Kidney (tissue), 14 donors: ENCODE measurements around the gene ANKS1B. TPM values are rescaled to one million over a fixed set of nuclear protein-coding genes. Genes with fewer than 3 reads are reported as not detected.

Experiments
- DNase-seq, 5 donors: peaks; one replicate each; pipeline ENCODE4 v3.0.0-alpha.2; 2013 to 2020
- FAIRE-seq: peaks from 2 replicates; lab custom pipeline; 2012; peaks lifted over from hg19 to GRCh38; lab: Jason Lieb, UNC
- H3K27ac ChIP-seq, 2 donors: one replicate each; pipeline ENCODE4 v1.7.0; 2013; ENCODE audit warnings: low read depth in 2 of 2, low read length in 2 of 2, inconsistent platforms in 1 of 2
- H3K27me3 ChIP-seq: one replicate; pipeline ENCODE4 v1.7.1; 2013; ENCODE audit warnings: low read length, inconsistent platforms; ENCODE audit not compliant: control insufficient read depth, insufficient read depth
- H3K36me3 ChIP-seq, 3 donors: one replicate each; pipeline versions ENCODE4 v1.7.0 to v1.7.1; 2013; ENCODE audit warnings: low read length in 3 of 3, control low read depth in 1 of 3, inconsistent platforms in 1 of 3; ENCODE audit not compliant: insufficient read depth in 3 of 3, control insufficient read depth in 2 of 3
- H3K4me1 ChIP-seq, 3 donors: one replicate each; pipeline versions ENCODE4 v1.7.0 to v1.7.1; 2013; ENCODE audit warnings: low read length in 3 of 3, inconsistent platforms in 1 of 3, low read depth in 1 of 3; ENCODE audit not compliant: control insufficient read depth in 2 of 3, insufficient read depth in 2 of 3
- H3K4me3 ChIP-seq, 3 donors: one replicate each; pipeline versions ENCODE4 v1.7.0 to v1.8.1; 2013; ENCODE audit warnings: low read length in 3 of 3, control low read depth in 1 of 3, inconsistent platforms in 1 of 3
- H3K9ac ChIP-seq, 3 donors: one replicate each; pipeline versions ENCODE4 v1.7.0 to v1.7.1; 2013; ENCODE audit warnings: low read length in 3 of 3, control low read depth in 1 of 3, inconsistent platforms in 1 of 3
- H3K9me3 ChIP-seq, 3 donors: one replicate each; pipeline versions ENCODE4 v1.7.0 to v1.7.1; 2013; ENCODE audit warnings: low read length in 3 of 3, control low read depth in 1 of 3, inconsistent platforms in 1 of 3; ENCODE audit not compliant: control insufficient read depth in 2 of 3, insufficient read depth in 1 of 3
- CTCF ChIP-seq: IDR thresholded peaks from 3 replicates; pipeline ENCODE4 v1.5.1; 2012; ENCODE audit warnings: mild to moderate bottlenecking, moderate library complexity, borderline replicate concordance; ENCODE audit not compliant: insufficient read depth; ENCODE audit errors: extremely low read depth
- intact Hi-C: fragments of 100-400 bp; cut with DNase I; formaldehyde crosslinking; loops from one replicate; pipeline ENCODE4 v1.11.1; 2022
- polyA plus RNA-seq: library from polyadenylated mRNA; stranded (reverse); fragments of 350-450 nt; fragmentation: Illumina TruSeq; extraction: RNeasy Lipid Tissue Mini Kit (QIAGEN cat#74804); gene quantifications from one replicate; pipeline ENCODE4 v1.2.3, GENCODE V29; 2014; ENCODE audit warnings: low read depth, low replicate concordance; ENCODE audit not compliant: insufficient read depth
- total RNA-seq: library from RNA; stranded (reverse); fragmentation: NEBNext Ultra II Directional; extraction: Animal tissue kit (Norgen Biotek cat#: 25700); gene quantifications from one replicate; pipeline ENCODE4 v1.2.1, GENCODE V29; 2021
- donor health status: control.
- donor health status: control.
- donor health status: control.
- donor health status: control.
- donor health status: control.
- donor health status: DM: yes; HTN: yes; CAD: no.
- donor health status: Normal renal cell carcinoma (clear cell type).

ANKS1B gene
- total and polyA plus RNA-seq, 2 donors from 2014 or later, result 1.7 to 5.8 TPM

DNA sequence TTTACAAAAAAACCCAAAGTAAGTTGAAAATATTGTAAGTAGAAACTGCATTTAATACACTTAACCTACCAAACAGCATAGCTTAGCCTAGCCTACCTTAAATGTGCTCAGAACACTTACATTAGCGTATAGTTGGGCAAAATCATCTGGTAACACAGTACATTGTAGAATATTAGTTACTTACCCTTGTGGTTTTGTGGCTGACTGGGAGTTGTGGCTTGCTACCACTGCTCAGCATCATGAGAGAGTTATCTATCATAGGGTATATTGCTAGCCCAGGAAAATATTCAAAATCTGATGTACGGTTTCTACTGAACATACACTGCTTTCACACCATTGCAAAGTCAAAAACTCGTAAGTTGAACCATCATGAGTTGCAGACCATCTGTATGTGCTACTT, 478.9 kb downstream of the ANKS1B start:
- no peak overlapping the region for H3K27ac ChIP-seq
- no peak for DNase-seq
- intact Hi-C loops, result no loop called here
- H3K36me3 ChIP-seq, result no peaks in the 10 kb centered on the region
- FAIRE-seq, result no peak
- H3K9me3 ChIP-seq, result no peaks in the 10 kb centered on the region
- H3K27me3 ChIP-seq, result no peaks in the 10 kb centered on the region
- H3K4me1 ChIP-seq, result no peaks in the 10 kb centered on the region
- TF ChIP-seq CTCF, result no peak
- H3K9ac ChIP-seq, result no peak overlapping the region
- H3K4me3 ChIP-seq, result no peak overlapping the region

GRCh38 chr12:99498756-99499155, 486.0 kb downstream of the ANKS1B start:
- Histone ChIP-seq H3K4me1 (no peaks in the 10 kb centered on the region), H3K9me3 (no peaks in the 10 kb centered on the region), H3K9ac (no peak overlapping the region), H3K4me3 (no peak overlapping the region), H3K27ac (no peak overlapping the region), H3K36me3 (no peaks in the 10 kb centered on the region), H3K27me3 (no peaks in the 10 kb centered on the region)
- intact Hi-C loops, result no loop called here
- TF ChIP-seq CTCF, result no peak
- FAIRE-seq (no peak), DNase-seq (no peak)

DNA sequence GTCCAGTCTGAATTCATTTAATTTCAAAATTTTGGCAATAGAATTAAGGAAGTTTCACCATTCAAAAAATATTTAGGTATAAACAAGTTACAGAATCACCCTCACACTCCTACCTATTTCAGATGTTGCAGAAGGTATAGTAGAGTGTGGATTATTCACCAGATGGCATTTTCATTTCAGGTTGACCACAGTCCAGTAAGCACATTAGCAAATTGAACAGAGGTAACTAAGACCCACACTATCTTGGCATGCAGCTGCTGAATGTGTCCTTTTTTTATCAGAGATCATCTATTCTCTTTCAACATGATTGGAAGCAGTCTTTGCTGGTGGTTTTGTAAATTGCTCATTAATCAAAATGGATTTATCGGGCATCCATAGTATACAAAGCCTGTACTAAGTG, 488.9 kb downstream of the ANKS1B start:
- no peak for TF ChIP-seq CTCF
- FAIRE-seq, result no peak

GRCh38 chr12:99493197-99493596, 491.5 kb downstream of the ANKS1B start:
- no peak overlapping the region for H3K9ac ChIP-seq
- H3K36me3 ChIP-seq, result no peaks in the 10 kb centered on the region
- DNase-seq (no peak), FAIRE-seq (no peak)
- H3K27ac ChIP-seq, result no peak overlapping the region
- intact Hi-C loops, result no loop called here
- H3K27me3 ChIP-seq, result no peaks in the 10 kb centered on the region
- no peaks in the 10 kb centered on the region for H3K4me1 ChIP-seq
- H3K4me3 ChIP-seq, result no peak overlapping the region
- no peak for TF ChIP-seq CTCF
- H3K9me3 ChIP-seq, result no peaks in the 10 kb centered on the region

More for the DNA sequence above, 488.9 kb downstream of the ANKS1B start:
- DNase-seq, result no peak
- Histone ChIP-seq H3K27ac (no peak overlapping the region), H3K27me3 (no peaks in the 10 kb centered on the region), H3K9me3 (no peaks in the 10 kb centered on the region), H3K4me1 (no peaks in the 10 kb centered on the region), H3K9ac (no peak overlapping the region), H3K4me3 (no peak overlapping the region), H3K36me3 (no peaks in the 10 kb centered on the region)
- intact Hi-C loops, result no loop called here
